ENCODE results near the gene CAPN9. TPM values are rescaled to one million over a fixed set of nuclear protein-coding genes. Genes with fewer than 3 reads are reported as not detected.

CAPN9 gene
- total RNA-seq, 4 donors from 2014 or later: not detected

DNA sequence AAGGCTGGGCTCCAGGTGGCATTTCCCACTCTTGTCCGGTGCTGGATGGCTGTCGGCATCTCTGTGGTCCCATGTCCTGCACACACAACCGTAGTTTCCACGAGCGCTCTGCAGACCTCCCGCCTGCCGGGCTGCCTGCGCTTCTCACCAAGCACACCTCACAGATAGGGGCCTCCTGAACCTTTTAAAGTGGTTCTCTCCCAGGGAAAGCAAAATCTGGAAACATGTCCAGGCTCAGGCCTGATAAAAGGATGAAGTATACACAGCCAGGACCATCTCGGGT lies 46.2 kb downstream of the CAPN9 start:
- H3K9me3 ChIP-seq: no peaks in the 10 kb centered on the region
- H3K36me3 ChIP-seq: no peaks in the 10 kb centered on the region
- no peak overlapping the region for H3K27ac ChIP-seq
- H3K4me1 ChIP-seq: no peaks in the 10 kb centered on the region
- intact Hi-C loops (cut with DNase I): no loop called here
- no peak overlapping the region for H3K4me3 ChIP-seq (replicated peaks in 1 of 3)
- TF ChIP-seq CTCF (IDR thresholded peaks at IDR 0.05) (no peak), POLR2A (IDR thresholded peaks at IDR 0.05) (no peak)
- 85 to 98% methylated on average over 9 of the region's 9 CpGs for WGBS, 2 donors
- DNase-seq: no peak
- H3K27me3 ChIP-seq: no peaks in the 10 kb centered on the region

DNA sequence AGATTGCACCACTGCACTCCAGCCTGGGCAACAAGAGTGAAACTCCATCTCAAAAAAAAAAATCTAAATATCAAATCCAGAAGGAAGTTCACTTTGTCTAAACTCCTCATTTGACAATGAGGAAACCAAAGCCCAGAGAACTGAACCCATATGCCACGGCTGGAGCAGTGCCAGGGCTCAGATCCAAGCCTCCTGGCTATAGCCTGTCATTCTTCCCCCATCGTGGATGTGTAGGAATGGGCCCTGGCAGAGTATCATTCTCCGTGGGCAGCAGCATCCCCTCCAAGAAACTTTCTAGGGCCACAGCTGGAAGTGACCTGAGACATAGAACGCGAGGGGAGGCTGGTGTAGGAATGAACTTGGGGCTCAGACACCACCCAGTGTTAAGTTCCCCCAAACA lies 47.2 kb downstream of the CAPN9 start:
- TF ChIP-seq POLR2A (IDR thresholded peaks at IDR 0.05): no peak
- TF ChIP-seq CTCF (IDR thresholded peaks at IDR 0.05): no peak
- 48 to 65% methylated on average over 5 of the region's 5 CpGs for WGBS, 2 donors
- Histone ChIP-seq H3K4me3 (replicated peaks in 1 of 3) (no peak overlapping the region), H3K27ac (no peak overlapping the region), H3K4me1 (no peaks in the 10 kb centered on the region), H3K27me3 (no peaks in the 10 kb centered on the region), H3K36me3 (no peaks in the 10 kb centered on the region), H3K9me3 (no peaks in the 10 kb centered on the region)
- intact Hi-C loops (cut with DNase I): no loop called here
- no peak for DNase-seq

GRCh38 chr1:230794871-230795605 lies 47.9 kb downstream of the CAPN9 start:
- no peak for DNase-seq
- WGBS, 2 donors: 82 to 86% methylated on average over 18 to 19 of the region's 19 CpGs
- Histone ChIP-seq H3K27ac (no peak overlapping the region), H3K27me3 (no peaks in the 10 kb centered on the region), H3K4me1 (no peaks in the 10 kb centered on the region), H3K36me3 (no peaks in the 10 kb centered on the region), H3K4me3 (replicated peaks in 1 of 3) (no peak overlapping the region), H3K9me3 (no peaks in the 10 kb centered on the region)
- intact Hi-C loops (cut with DNase I): loop anchor here (5.0 kb wide), 3 partner anchors 122 to 422 kb away; partner anchors contain the start of genes ARV1 and TTC13
- no peak for TF ChIP-seq CTCF (IDR thresholded peaks at IDR 0.05)
- TF ChIP-seq POLR2A (IDR thresholded peaks at IDR 0.05): no peak

- no peak overlapping the region for H3K4me3 ChIP-seq (replicated peaks in 1 of 3)
- H3K27me3 ChIP-seq: no peaks in the 10 kb centered on the region
- intact Hi-C loops (cut with DNase I): loop anchor here (5.0 kb wide), 3 partner anchors 121 to 421 kb away; partner anchors contain the start of genes ARV1 and TTC13
- no peak for TF ChIP-seq POLR2A (IDR thresholded peaks at IDR 0.05)
- no peak for TF ChIP-seq CTCF (IDR thresholded peaks at IDR 0.05)
- peaks cover 8 to 12% of the 10 kb centered on the region in 2 donors for H3K4me1 ChIP-seq
- WGBS, 2 donors: 60 to 71% methylated on average over 2 of the region's 2 CpGs
- no peaks in the 10 kb centered on the region for H3K9me3 ChIP-seq
- H3K36me3 ChIP-seq: no peaks in the 10 kb centered on the region
- no peak overlapping the region for H3K27ac ChIP-seq
- DNase-seq: no peak
Measured at GRCh38 chr1:230796626-230797025, 49.4 kb downstream of the CAPN9 start.

GRCh38 chr1:230797376-230797920 lies 50.3 kb downstream of the CAPN9 start:
- H3K27ac ChIP-seq: no peak overlapping the region
- peaks cover 8 to 14% of the 10 kb centered on the region in 2 donors for H3K4me1 ChIP-seq
- intact Hi-C loops (cut with DNase I): loop anchor here (5.0 kb wide), 3 partner anchors 120 to 420 kb away; partner anchors contain the start of genes ARV1 and TTC13
- TF ChIP-seq CTCF (IDR thresholded peaks at IDR 0.05) (no peak), POLR2A (IDR thresholded peaks at IDR 0.05) (no peak)
- H3K27me3 ChIP-seq: no peaks in the 10 kb centered on the region
- H3K9me3 ChIP-seq: no peaks in the 10 kb centered on the region
- no peaks in the 10 kb centered on the region for H3K36me3 ChIP-seq
- H3K4me3 ChIP-seq (replicated peaks in 1 of 3): no peak overlapping the region
- no peak for DNase-seq
- WGBS, 2 donors: 73 to 79% methylated on average over 13 of the region's 13 CpGs

All from thyroid gland (tissue), 4 donors.